Measurements from ENCODE around the gene SELENOW. TPM values are rescaled to one million over a fixed set of nuclear protein-coding genes. Genes with fewer than 3 reads are reported as not detected.
A peak's percentile ranks its signal among the peaks of the same experiment; 100 is the strongest.
"Not testable (repeated sequence)": the region's sequence is repeated elsewhere in the genome, so short reads cannot be mapped to it uniquely, and the experiment has no call there.

Gene SELENOW
- total RNA-seq, 4 donors from 2014 or later = 1,363 to 1,667 (median 1,434) TPM

- 6% methylated on average over 34 of the region's 53 CpGs for WGBS
- intact Hi-C loops (cut with DNase I) = loop anchor here (1.0 kb wide), 1 partner anchor 32 kb away; the partner anchor contains the start of gene EHD2
- peaks cover 32 to 58% (median 52%) of the 10 kb centered on the region in 4 donors for H3K36me3 ChIP-seq
These were observed 33.2 kb upstream of the SELENOW start, which contains the start of gene NOP53 for GRCh38 chr19:47745010-47745901. Gene NOP53 (plus strand): TSS chr19:47745546. CDS start chr19:47745560, 14 bp downstream.

GRCh38 chr19:47746129-47746528 lies 32.4 kb upstream of the SELENOW start:
- peak overlapping the region; percentile 77 to 85 (median 78) for H3K4me3 ChIP-seq
- WGBS = 65% methylated on average over 17 of the region's 17 CpGs

More at GRCh38 chr19:47745010-47745901, 33.2 kb upstream of the SELENOW start, which contains the start of gene NOP53:
- peak; percentile 99 for DNase-seq (ENCODE audit: extremely low spot score)
- TF ChIP-seq POLR2AphosphoS5 (IDR thresholded peaks at IDR 0.05) (peak; percentile 98), EP300 (IDR thresholded peaks at IDR 0.05) (peak; percentile 15), POLR2A (IDR thresholded peaks at IDR 0.05; ENCODE audit: low read depth) (peak; percentile 68), CTCF (IDR thresholded peaks at IDR 0.05) (peak in 1 of 3 experiments; percentile 21)
- peak within 1 kb of the TSS; percentile 93 to 99 (median 96) for H3K27ac ChIP-seq (replicated peaks in 1 of 4)
- peaks cover 45 to 73% (median 64%) of the 10 kb centered on the region in 4 donors for H3K4me1 ChIP-seq
- peak within 1 kb of the TSS; percentile 77 to 85 (median 78) for H3K4me3 ChIP-seq
- no peaks in the 10 kb centered on the region for H3K9me3 ChIP-seq
- peaks cover 0 to 4% (median 0%) of the 10 kb centered on the region in 4 donors for H3K27me3 ChIP-seq

GRCh38 chr19:47749326-47749725 lies 29.2 kb upstream of the SELENOW start:
- DNase-seq (ENCODE audit: extremely low spot score) = no peak
- intact Hi-C loops (cut with DNase I) = no loop called here
- Histone ChIP-seq H3K4me1 (peaks cover 24 to 52% (median 40%) of the 10 kb centered on the region in 4 donors), H3K9me3 (no peaks in the 10 kb centered on the region), H3K36me3 (peaks cover 56 to 80% (median 74%) of the 10 kb centered on the region in 4 donors), H3K4me3 (no peak overlapping the region), H3K27me3 (peaks cover 0 to 4% (median 0%) of the 10 kb centered on the region in 4 donors), H3K27ac (replicated peaks in 1 of 4) (no peak overlapping the region)
- TF ChIP-seq EP300 (IDR thresholded peaks at IDR 0.05) (no peak), POLR2AphosphoS5 (IDR thresholded peaks at IDR 0.05) (no peak), CTCF (IDR thresholded peaks at IDR 0.05) (no peak), POLR2A (IDR thresholded peaks at IDR 0.05; ENCODE audit: low read depth) (no peak)
- 80% methylated on average over 3 of the region's 3 CpGs for WGBS

More at GRCh38 chr19:47746129-47746528, 32.4 kb upstream of the SELENOW start:
- intact Hi-C loops (cut with DNase I); H3K27me3 ChIP-seq; H3K9me3 ChIP-seq; DNase-seq (ENCODE audit: extremely low spot score): not testable (repeated sequence)
- Histone ChIP-seq H3K36me3 (peaks cover 34 to 58% (median 52%) of the 10 kb centered on the region in 4 donors), H3K27ac (replicated peaks in 1 of 4) (peak overlapping the region in 3 of 4 donors; percentile 93 to 99 (median 96)), H3K4me1 (peaks cover 45 to 75% (median 64%) of the 10 kb centered on the region in 4 donors)

- WGBS = 93% methylated on average over 14 of the region's 18 CpGs
- no peak for DNase-seq (ENCODE audit: extremely low spot score)
- H3K27me3 ChIP-seq = no peaks in the 10 kb centered on the region
- peaks cover 15 to 44% (median 31%) of the 10 kb centered on the region in 4 donors for H3K4me1 ChIP-seq
- no peaks in the 10 kb centered on the region for H3K9me3 ChIP-seq
- no peak overlapping the region for H3K4me3 ChIP-seq
- peaks cover 70 to 94% (median 88%) of the 10 kb centered on the region in 4 donors for H3K36me3 ChIP-seq
- TF ChIP-seq POLR2AphosphoS5 (IDR thresholded peaks at IDR 0.05) (no peak), CTCF (IDR thresholded peaks at IDR 0.05) (no peak), POLR2A (IDR thresholded peaks at IDR 0.05; ENCODE audit: low read depth) (no peak), EP300 (IDR thresholded peaks at IDR 0.05) (no peak)
- intact Hi-C loops (cut with DNase I) = no loop called here
- no peak overlapping the region for H3K27ac ChIP-seq (replicated peaks in 1 of 4)
These were observed 27.8 kb upstream of the SELENOW start for GRCh38 chr19:47750752-47751151.

Data from esophagus muscularis mucosa (tissue), 4 donors.